ENCODE measurements around the gene SLC24A4.

DNA sequence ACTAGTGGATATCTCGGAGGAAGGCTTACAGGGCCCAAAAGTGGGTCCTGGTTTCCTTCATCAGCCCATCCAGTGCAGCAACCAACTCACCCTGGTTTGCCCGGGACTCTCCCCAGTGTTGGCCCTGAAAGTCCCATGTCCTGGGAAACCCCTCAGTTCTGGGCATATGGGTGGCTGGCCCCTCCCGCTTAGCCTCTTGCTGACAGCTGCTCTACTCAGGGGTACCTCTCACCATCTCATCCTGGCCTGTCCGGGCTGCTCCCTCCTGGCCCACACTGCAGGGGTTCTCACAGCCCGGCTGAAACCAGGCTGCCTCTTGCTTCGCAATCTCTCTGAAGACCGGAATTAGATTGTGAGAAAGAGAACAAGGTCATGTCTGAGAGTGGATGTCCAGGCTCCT is 48.9 kb upstream of the SLC24A4 start:
- no peak for TF ChIP-seq RAD21 (IDR thresholded peaks at IDR 0.05; ENCODE audit: low read length)
- TF ChIP-seq, protein P1, sequence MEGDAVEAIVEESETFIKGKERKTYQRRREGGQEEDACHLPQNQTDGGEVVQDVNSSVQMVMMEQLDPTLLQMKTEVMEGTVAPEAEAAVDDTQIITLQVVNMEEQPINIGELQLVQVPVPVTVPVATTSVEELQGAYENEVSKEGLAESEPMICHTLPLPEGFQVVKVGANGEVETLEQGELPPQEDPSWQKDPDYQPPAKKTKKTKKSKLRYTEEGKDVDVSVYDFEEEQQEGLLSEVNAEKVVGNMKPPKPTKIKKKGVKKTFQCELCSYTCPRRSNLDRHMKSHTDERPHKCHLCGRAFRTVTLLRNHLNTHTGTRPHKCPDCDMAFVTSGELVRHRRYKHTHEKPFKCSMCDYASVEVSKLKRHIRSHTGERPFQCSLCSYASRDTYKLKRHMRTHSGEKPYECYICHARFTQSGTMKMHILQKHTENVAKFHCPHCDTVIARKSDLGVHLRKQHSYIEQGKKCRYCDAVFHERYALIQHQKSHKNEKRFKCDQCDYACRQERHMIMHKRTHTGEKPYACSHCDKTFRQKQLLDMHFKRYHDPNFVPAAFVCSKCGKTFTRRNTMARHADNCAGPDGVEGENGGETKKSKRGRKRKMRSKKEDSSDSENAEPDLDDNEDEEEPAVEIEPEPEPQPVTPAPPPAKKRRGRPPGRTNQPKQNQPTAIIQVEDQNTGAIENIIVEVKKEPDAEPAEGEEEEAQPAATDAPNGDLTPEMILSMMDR (conservative IDR thresholded peaks at IDR 0.05; ENCODE audit: low read depth, low read length) = no peak
- TF ChIP-seq POLR2A (IDR thresholded peaks at IDR 0.05; ENCODE audit: low read depth, low read length) = no peak
- no peak for TF ChIP-seq FOS (IDR thresholded peaks at IDR 0.05; ENCODE audit: low read depth, low read length)
- no peak for TF ChIP-seq SMC3 (IDR thresholded peaks at IDR 0.05; ENCODE audit: low read depth, low read length)
- no peak for TF ChIP-seq NFE2L2 (IDR thresholded peaks at IDR 0.05; ENCODE audit: low read depth, low read length)
- TF ChIP-seq MAFK (IDR thresholded peaks at IDR 0.05; ENCODE audit: low read depth, low read length) = no peak
- no peak for TF ChIP-seq CEBPB (IDR thresholded peaks at IDR 0.05; ENCODE audit: low read depth, low read length)
- TF ChIP-seq, protein P2, sequence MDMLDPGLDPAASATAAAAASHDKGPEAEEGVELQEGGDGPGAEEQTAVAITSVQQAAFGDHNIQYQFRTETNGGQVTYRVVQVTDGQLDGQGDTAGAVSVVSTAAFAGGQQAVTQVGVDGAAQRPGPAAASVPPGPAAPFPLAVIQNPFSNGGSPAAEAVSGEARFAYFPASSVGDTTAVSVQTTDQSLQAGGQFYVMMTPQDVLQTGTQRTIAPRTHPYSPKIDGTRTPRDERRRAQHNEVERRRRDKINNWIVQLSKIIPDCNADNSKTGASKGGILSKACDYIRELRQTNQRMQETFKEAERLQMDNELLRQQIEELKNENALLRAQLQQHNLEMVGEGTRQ (IDR thresholded peaks at IDR 0.05; ENCODE audit: low read depth, low read length) = no peak

Data from IMR-90 (cell line).